Ramos (cell line): ENCODE results near the gene DOK6.

Experiments used
- in situ Hi-C: fragments of 300-500 bp; cut with MboI; formaldehyde crosslinking; loops from one replicate; pipeline ENCODE4 v1.14.3; 2022; ENCODE audit warnings: low sequenced_read_pairs; ENCODE audit not compliant: unreplicated experiment

The DOK6 gene

GRCh38 chr18:69414184-69414583 lies 13.5 kb downstream of the DOK6 start:
- in situ Hi-C loops, result no loop called here

GRCh38 chr18:69432847-69433246 lies 32.2 kb downstream of the DOK6 start:
- in situ Hi-C loops, result no loop called here

- in situ Hi-C loops, result no loop called here
Observed at GRCh38 chr18:69435000-69435399, 34.3 kb downstream of the DOK6 start.

GRCh38 chr18:69444221-69444620 lies 43.5 kb downstream of the DOK6 start:
- in situ Hi-C loops, result no loop called here

GRCh38 chr18:69447886-69448285 lies 47.2 kb downstream of the DOK6 start:
- in situ Hi-C loops, result no loop called here

GRCh38 chr18:69455125-69455524 lies 54.4 kb downstream of the DOK6 start:
- in situ Hi-C loops, result no loop called here

- in situ Hi-C loops, result no loop called here
Observed at GRCh38 chr18:69469444-69469919, 68.8 kb downstream of the DOK6 start.

- in situ Hi-C loops, result no loop called here
Observed at GRCh38 chr18:69480460-69480859, 79.8 kb downstream of the DOK6 start.

GRCh38 chr18:69483574-69483973 lies 82.9 kb downstream of the DOK6 start:
- in situ Hi-C loops, result no loop called here

GRCh38 chr18:69484699-69485396 lies 84.2 kb downstream of the DOK6 start:
- in situ Hi-C loops, result no loop called here

GRCh38 chr18:69487488-69488394 lies 87.1 kb downstream of the DOK6 start:
- in situ Hi-C loops, result no loop called here

- in situ Hi-C loops, result no loop called here
Observed at GRCh38 chr18:69490072-69490471, 89.4 kb downstream of the DOK6 start.

- in situ Hi-C loops, result no loop called here
Observed at GRCh38 chr18:69490813-69491212, 90.1 kb downstream of the DOK6 start.

- in situ Hi-C loops, result no loop called here
Observed at GRCh38 chr18:69491576-69491975, 90.9 kb downstream of the DOK6 start.

- in situ Hi-C loops, result no loop called here
Observed at GRCh38 chr18:69492861-69493260, 92.2 kb downstream of the DOK6 start.

GRCh38 chr18:69494841-69495240 lies 94.2 kb downstream of the DOK6 start:
- in situ Hi-C loops, result no loop called here

- in situ Hi-C loops, result no loop called here
Observed at GRCh38 chr18:69495338-69495737, 94.7 kb downstream of the DOK6 start.

GRCh38 chr18:69495841-69496533 lies 95.3 kb downstream of the DOK6 start:
- in situ Hi-C loops, result no loop called here

GRCh38 chr18:69518989-69519388 lies 118.3 kb downstream of the DOK6 start:
- in situ Hi-C loops, result no loop called here

- in situ Hi-C loops, result no loop called here
Observed at GRCh38 chr18:69523582-69523981, 122.9 kb downstream of the DOK6 start.

- in situ Hi-C loops, result no loop called here
Observed at GRCh38 chr18:69528435-69528834, 127.7 kb downstream of the DOK6 start.
